ENCODE measurements around the gene NUP98.
"Not testable (repeated sequence)": the region's sequence is repeated elsewhere in the genome, so short reads cannot be mapped to it uniquely, and the experiment has no call there.

Gene NUP98

DNA sequence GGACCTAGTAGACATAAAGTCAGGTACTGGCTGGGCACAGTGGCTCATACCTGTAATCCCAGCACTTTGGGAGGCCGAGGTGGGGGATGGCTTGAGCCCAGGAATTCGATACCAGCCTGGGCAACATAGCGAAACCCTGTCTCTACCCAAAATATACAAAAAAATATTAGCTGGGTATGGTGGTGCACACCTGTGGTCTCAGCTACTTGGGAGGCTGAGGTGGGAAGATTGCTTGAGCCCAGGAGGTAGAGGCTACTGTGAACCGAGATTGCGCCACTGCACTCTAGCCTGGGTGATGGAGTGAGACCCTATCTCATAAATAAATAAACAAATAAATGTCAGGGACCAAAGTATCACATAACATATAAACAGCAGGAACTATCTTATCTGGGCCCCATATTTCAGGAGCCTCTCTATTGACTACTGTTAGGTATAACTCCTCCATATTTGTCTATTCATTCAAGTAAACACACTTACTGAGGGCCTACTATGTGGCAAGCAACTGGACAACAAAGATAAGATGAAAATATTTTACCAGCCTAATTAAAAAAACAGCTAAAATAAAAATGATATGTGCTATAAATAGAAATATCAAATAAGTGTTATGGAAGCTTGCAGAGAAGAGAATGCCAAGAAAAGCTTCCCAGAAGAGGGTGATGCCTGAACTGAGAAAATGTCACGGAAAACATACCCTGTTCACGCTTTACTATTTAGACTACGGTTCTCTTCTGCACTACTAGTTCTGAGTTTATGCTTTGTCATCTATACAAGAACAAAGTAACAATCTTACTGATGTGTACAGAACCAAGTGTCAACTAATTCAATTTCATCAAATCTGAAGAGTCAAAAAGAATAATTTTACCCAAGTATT, 2.0 kb downstream of the NUP98 start:
- TF ChIP-seq PKNOX1 (IDR thresholded peaks at IDR 0.05) (peak; percentile 37), L3MBTL2 (conservative IDR thresholded peaks at IDR 0.05) (no peak), HDGF (IDR thresholded peaks at IDR 0.05; ENCODE audit: borderline replicate concordance) (no peak)
- DNase-seq (ENCODE audit: extremely low spot score), result no peak
- CTCF ChIA-PET, result no interaction called here
- POLR2A ChIA-PET, result no interaction called here

- POLR2A ChIA-PET; DNase-seq (ENCODE audit: extremely low spot score); CTCF ChIA-PET: not testable (repeated sequence)
Measured at GRCh38 chr11:3794387-3794786, 3.0 kb downstream of the NUP98 start.

- ChIA-PET CTCF (no interaction called here), POLR2A (no interaction called here)
- no peak for DNase-seq (ENCODE audit: extremely low spot score)
- TF ChIP-seq SUZ12 (IDR thresholded peaks at IDR 0.05), result no peak
- no peak for TF ChIP-seq FOXM1 (IDR thresholded peaks at IDR 0.05; ENCODE audit: borderline replicate concordance)
- no peak for TF ChIP-seq TARDBP (IDR thresholded peaks at IDR 0.05)
- TF ChIP-seq ARNT (IDR thresholded peaks at IDR 0.05), result no peak
- TF ChIP-seq ZNF384 (IDR thresholded peaks at IDR 0.05), result no peak
- no peak for TF ChIP-seq PKNOX1 (IDR thresholded peaks at IDR 0.05)
- TF ChIP-seq FOXK2 (IDR thresholded peaks at IDR 0.05), result no peak
- no peak for TF ChIP-seq FOXA1 (IDR thresholded peaks at IDR 0.05)
Measured at GRCh38 chr11:3786781-3787428, 10.4 kb downstream of the NUP98 start.

- ChIA-PET CTCF (no interaction called here), POLR2A (no interaction called here)
- no peak for DNase-seq (ENCODE audit: extremely low spot score)
- TF ChIP-seq SP1 (IDR thresholded peaks at IDR 0.05), result no peak
- TF ChIP-seq ARNT (IDR thresholded peaks at IDR 0.05), result no peak
- TF ChIP-seq TARDBP (IDR thresholded peaks at IDR 0.05), result no peak
- TF ChIP-seq FOXA1 (IDR thresholded peaks at IDR 0.05), result no peak
- no peak for TF ChIP-seq ELF4 (IDR thresholded peaks at IDR 0.05)
Measured at GRCh38 chr11:3783611-3784010, 13.7 kb downstream of the NUP98 start.

DNA sequence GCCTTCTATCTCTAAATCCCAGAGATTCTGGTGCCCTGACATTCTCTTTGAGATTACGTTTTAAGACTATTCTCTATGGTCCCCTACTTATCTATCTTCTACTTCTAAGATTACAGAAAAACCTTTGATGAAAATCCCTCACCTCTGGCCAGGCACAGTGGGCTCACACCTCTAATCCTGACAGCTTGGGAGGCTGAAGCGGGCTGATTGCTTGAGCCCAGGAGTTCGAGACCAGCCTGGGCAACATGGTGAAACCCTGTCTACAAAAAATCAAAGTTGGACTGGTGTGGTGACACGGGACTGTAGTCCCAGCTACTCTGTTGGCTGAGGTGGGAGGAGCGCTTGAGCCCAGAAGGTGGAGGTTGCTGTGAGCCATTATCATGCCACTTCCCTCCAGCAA, 14.4 kb downstream of the NUP98 start:
- no peak for DNase-seq (ENCODE audit: extremely low spot score)
- ChIA-PET POLR2A (no interaction called here), CTCF (no interaction called here)
- TF ChIP-seq BHLHE40 (IDR thresholded peaks at IDR 0.05; ENCODE audit: borderline replicate concordance) (no peak), PKNOX1 (IDR thresholded peaks at IDR 0.05) (no peak), LEF1 (IDR thresholded peaks at IDR 0.05; ENCODE audit: borderline replicate concordance) (no peak), SP1 (IDR thresholded peaks at IDR 0.05) (no peak), FOXK2 (IDR thresholded peaks at IDR 0.05) (no peak), SUZ12 (IDR thresholded peaks at IDR 0.05) (no peak), ARNT (IDR thresholded peaks at IDR 0.05) (no peak), ZNF384 (IDR thresholded peaks at IDR 0.05) (no peak), FOXA1 (IDR thresholded peaks at IDR 0.05) (no peak), ELF4 (IDR thresholded peaks at IDR 0.05) (no peak), HDGF (IDR thresholded peaks at IDR 0.05; ENCODE audit: borderline replicate concordance) (no peak), L3MBTL2 (conservative IDR thresholded peaks at IDR 0.05) (no peak), FOXM1 (IDR thresholded peaks at IDR 0.05; ENCODE audit: borderline replicate concordance) (no peak), NFRKB (IDR thresholded peaks at IDR 0.05) (no peak)

GRCh38 chr11:3781423-3781822, 15.9 kb downstream of the NUP98 start:
- CTCF ChIA-PET, result interaction anchor here (1.0 kb wide), 1 partner anchor 27 kb away, joined by 3 read pairs; the partner anchor contains the start of gene PGAP2
- no peak for DNase-seq (ENCODE audit: extremely low spot score)
- POLR2A ChIA-PET, result no interaction called here
- TF ChIP-seq ZNF384 (IDR thresholded peaks at IDR 0.05) (no peak), BHLHE40 (IDR thresholded peaks at IDR 0.05; ENCODE audit: borderline replicate concordance) (no peak), FOXM1 (IDR thresholded peaks at IDR 0.05; ENCODE audit: borderline replicate concordance) (no peak), TARDBP (IDR thresholded peaks at IDR 0.05) (no peak), HDGF (IDR thresholded peaks at IDR 0.05; ENCODE audit: borderline replicate concordance) (no peak), CTBP1 (IDR thresholded peaks at IDR 0.05; ENCODE audit: borderline replicate concordance) (no peak), ELF4 (IDR thresholded peaks at IDR 0.05) (no peak), FOXA1 (IDR thresholded peaks at IDR 0.05) (no peak), L3MBTL2 (conservative IDR thresholded peaks at IDR 0.05) (no peak), SUZ12 (IDR thresholded peaks at IDR 0.05) (no peak), FOXK2 (IDR thresholded peaks at IDR 0.05) (no peak), NFRKB (IDR thresholded peaks at IDR 0.05) (no peak), LEF1 (IDR thresholded peaks at IDR 0.05; ENCODE audit: borderline replicate concordance) (no peak)

All from HEK293T (cell line).